GM19238 (cell line): Measurements from ENCODE around the gene GOLGA6L7.
"Not testable (repeated sequence)": the region's sequence is repeated elsewhere in the genome, so short reads cannot be mapped to it uniquely, and the experiment has no call there.

Source experiments
- DNase-seq: peaks from one replicate; pipeline ENCODE4 v3.0.0; 2011; ENCODE audit warnings: low spot score; ENCODE audit not compliant: insufficient read length

GOLGA6L7 gene

GRCh38 chr15:28848521-28848920 lies at the start of gene GOLGA6L7:
TSS of gene GOLGA6L7 (minus strand) at chr15:28848644. CDS start at chr15:28848549, 95 bp downstream.
- DNase-seq: not testable (repeated sequence)

GRCh38 chr15:28897861-28898585 lies 49.6 kb upstream of the GOLGA6L7 start:
- DNase-seq: no peak

- DNase-seq: no peak
These were observed 48.5 kb upstream of the GOLGA6L7 start for GRCh38 chr15:28896951-28897350.

- no peak for DNase-seq
These were observed 47.1 kb upstream of the GOLGA6L7 start for GRCh38 chr15:28895566-28895965.

GRCh38 chr15:28895146-28895545 lies 46.7 kb upstream of the GOLGA6L7 start:
- no peak for DNase-seq

DNA sequence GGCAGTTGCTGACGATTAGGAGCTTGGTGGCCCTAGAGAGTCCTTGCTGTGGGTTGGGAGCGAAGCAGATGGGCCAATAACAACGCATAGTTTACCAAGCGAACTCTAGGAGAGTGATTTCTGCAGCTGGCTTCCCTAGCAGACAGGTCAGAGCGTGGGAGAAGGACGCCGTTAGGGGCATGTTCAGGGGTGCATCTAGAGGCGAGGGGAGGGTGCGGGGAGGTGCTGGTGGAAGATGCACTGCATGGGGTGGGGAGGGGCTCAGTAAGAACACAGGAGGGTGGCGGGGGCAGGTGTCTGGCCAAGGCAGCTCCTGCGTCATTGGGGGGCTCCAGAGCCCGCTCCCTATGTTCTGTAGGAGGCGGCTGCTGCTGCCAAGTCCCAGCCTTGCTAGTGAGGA lies 46.2 kb upstream of the GOLGA6L7 start:
- no peak for DNase-seq

DNA sequence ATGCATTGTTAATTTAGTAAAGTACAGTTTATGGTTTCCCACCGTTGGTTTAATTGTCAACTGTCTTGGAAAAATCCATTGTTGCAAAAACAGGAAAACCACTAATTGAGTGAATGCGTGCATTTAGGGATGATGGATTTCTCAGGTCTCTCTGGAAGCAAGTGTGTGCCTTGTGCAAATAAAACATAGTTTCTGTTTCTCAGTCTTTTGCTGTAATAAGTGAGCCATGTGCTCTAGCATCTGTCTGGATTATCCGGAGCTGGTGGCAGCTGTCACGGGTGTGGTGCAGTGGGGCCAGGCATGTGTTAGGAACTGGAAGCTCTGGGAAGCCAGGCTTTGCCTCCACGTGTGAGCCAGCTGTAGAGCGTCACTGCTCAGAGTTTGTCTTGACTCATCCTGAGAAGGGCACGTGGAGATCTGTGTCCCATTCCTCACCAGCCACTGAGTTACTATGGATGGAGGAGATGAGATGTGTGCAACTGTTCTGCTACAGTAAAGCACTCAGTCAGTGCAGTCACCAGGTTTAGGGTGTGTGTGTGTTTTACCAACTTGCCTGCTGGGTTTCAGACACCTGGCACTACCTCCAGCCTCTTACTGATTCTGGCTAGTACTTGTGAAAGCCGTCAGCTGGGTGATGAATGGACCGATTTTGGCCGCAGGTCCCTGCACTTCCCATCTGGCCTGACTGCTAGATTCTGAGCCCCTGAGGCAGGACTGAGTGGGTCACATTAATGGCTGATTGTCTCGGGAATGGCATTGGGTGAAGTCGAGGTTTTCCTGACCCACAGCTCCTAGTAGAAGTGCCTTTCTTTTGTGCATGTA lies 44.6 kb upstream of the GOLGA6L7 start:
- no peak for DNase-seq

DNA sequence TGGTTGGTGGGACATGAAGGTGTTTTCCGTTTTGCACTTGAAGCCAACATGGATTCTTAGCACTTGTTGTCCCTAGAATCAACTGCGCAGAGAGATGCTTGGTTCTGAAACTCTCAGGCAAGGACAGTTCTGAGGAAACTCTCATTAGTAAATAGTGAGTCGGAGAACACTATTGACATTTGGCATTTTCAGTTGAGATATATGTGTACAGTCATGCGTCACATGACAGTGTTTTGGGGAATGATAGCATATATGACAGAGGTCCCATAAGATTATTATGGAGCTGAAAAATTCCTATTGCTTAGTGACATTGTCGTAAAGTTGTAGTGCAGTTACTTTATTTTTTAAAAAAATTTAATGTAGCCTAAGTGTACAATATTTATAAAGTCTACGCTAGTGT lies 43.1 kb upstream of the GOLGA6L7 start:
- no peak for DNase-seq

- DNase-seq: no peak
These were observed 42.5 kb upstream of the GOLGA6L7 start for GRCh38 chr15:28890711-28891495.

DNA sequence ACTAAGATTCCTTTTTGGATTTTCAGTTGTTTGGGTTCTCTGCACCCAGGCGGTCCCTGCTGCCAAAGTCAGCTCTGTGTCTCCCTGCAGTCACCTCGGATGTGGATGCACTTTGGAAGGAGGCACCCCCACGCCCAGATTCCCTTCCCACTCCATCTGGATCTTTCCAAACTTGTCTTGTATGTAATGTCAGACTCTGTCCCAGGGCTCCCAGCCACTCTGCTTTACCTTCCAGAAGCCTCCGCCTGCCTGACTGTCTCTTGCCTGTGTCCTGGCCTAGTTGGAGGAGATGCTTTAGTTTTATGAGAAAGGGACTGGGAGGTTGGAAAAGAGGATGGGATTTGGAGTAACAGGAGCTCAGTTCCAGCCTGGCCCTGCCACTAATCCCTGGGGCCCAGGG lies 41.8 kb upstream of the GOLGA6L7 start:
- not testable (repeated sequence) for DNase-seq

DNA sequence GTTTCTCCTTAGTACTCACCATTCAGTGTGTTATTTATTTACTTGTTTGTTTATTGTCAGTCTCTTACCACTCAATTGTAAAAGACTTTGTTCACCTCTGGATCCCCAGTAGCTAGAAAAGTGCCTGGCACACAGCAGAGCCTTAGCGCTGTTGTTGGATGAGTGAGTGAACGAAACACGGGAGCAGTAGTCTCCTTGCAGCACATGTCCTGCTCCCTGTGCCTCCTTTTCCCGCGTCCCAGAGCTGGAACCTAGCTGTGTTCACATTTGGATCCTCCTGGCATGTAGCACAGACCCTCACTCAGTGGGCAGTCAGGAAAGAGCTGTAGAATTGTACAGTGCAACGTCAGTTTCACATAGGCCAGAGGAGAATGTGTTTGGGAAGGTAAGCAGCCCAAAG lies 41.4 kb upstream of the GOLGA6L7 start:
- not testable (repeated sequence) for DNase-seq

DNA sequence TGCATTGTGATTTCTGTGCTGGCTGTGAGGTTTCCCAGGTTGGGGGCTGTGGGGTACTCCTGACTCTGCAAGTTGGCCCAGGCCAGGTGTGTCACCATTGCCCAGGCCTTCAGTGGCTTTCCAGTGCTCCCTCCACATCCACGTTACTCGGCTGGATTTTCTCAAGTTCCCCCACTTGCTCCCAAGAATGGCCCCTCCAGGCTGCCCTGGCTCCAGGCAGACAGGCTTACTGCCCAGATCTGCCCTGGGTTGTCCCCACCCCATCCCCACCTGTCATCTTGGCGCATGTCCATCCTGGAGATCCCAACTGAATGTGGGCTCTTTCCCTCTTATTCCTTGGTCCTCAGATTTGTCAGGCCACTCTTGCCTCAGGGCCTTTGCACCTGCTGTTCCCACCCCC lies 40.9 kb upstream of the GOLGA6L7 start:
- DNase-seq: no peak

DNA sequence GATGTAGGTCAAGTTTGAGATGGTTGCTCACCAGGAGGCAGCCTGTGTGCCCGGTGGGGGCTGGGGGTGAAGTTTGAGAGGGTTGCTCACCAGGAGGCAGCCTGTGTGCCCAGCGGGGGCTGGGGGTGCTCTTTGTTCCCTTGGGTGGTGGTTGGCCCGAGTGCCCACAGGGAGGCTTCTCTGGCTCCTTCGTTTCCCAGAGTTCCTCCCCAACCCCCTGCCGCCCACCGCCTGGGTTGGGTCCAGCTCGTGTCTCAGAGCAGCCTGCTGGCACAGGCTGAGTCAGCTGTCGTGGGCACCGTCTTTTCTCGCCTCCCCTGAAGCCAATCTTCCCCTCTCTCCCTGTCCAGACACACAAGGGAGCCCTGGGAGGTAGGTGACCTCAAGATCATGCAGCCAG lies 40.5 kb upstream of the GOLGA6L7 start:
- no peak for DNase-seq

- no peak for DNase-seq
These were observed 40.0 kb upstream of the GOLGA6L7 start for GRCh38 chr15:28888302-28888894.

- DNase-seq: no peak
These were observed 39.1 kb upstream of the GOLGA6L7 start for GRCh38 chr15:28887339-28888174.

- DNase-seq: no peak
These were observed 38.2 kb upstream of the GOLGA6L7 start for GRCh38 chr15:28886431-28887338.

DNA sequence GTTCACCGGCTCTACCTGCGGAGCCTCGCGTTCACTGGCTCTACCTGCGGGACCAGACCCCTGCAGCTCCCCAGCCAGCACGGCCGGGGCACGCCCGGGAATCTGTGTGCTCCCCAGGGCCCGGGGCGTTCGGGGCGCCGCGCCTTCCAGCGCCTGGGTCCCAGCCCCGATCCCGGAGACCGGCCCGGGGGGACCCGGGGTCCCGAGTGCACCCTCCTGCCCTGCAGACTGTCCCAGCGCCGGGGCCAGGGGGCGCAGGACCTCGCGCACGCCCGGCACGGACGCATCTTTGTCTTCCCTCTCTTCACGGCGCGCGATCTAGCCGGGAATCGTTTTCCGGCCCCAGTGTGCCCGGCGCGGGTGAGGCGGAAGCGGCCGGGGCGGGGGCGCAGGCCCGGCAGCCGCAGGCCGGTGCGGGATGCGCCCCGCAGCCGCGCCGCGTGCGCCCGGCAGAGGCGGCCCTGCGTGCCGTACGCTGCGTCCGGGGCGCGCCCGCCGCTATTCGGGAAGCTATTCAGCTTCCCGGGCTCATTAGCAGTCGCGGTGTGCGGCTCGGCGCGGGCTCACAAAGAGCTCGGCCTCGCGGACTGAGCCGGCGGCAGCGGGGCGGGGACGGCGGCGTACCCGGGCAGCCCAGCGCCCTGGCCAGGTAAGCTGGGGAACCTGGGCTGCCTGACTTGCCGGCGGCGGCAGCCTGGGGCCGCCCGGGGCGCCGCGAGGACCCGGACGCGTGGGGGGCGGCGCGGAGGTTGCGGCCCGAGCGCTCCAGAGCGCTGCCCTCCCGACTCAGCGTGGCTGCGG lies 37.4 kb upstream of the GOLGA6L7 start, which contains the start of gene APBA2:
Gene APBA2, plus strand, starts transcription at position 345 of the 801 bp plus-strand sequence. CDS start 167,911 bp downstream, outside the sequence.
- no peak for DNase-seq

- no peak for DNase-seq
These were observed 36.7 kb upstream of the GOLGA6L7 start for GRCh38 chr15:28885128-28885629.
